ENCODE results near the gene CAMK1D.
A peak's percentile ranks its signal among the peaks of the same experiment; 100 is the strongest.

- peak in 1 of 4 experiments; percentile 7 for TF ChIP-seq CTCF (IDR thresholded peaks at IDR 0.05)
- TF ChIP-seq POLR2AphosphoS5 (IDR thresholded peaks at IDR 0.05) = peak; percentile 75
- TF ChIP-seq POLR2A (IDR thresholded peaks at IDR 0.05) = no peak
Measured at GRCh38 chr10:12785415-12785831, 436.1 kb downstream of the CAMK1D start.
